SH-SY5Y (cell line): ENCODE results near the gene MZT2B.
"Not testable (repeated sequence)": the region's sequence is repeated elsewhere in the genome, so short reads cannot be mapped to it uniquely, and the experiment has no call there.

Experiments
- GATA2 ChIP-seq: IDR thresholded peaks from 2 replicates; pipeline ENCODE4 v1.6.1; 2011; ENCODE audit warnings: mild to moderate bottlenecking, low read depth, low read length
- GATA3 ChIP-seq: IDR thresholded peaks from 2 replicates; pipeline ENCODE4 v1.6.1; 2011; ENCODE audit warnings: low read depth, mild to moderate bottlenecking, low read length, moderate library complexity

Gene MZT2B, protein sequence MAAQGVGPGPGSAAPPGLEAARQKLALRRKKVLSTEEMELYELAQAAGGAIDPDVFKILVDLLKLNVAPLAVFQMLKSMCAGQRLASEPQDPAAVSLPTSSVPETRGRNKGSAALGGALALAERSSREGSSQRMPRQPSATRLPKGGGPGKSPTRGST

GRCh38 chr2:130181880-130182682, at the start of gene MZT2B:
Gene MZT2B (plus strand): TSS chr2:130182262. CDS start chr2:130182283, 21 bp downstream.
- TF ChIP-seq GATA2, GATA3: not testable (repeated sequence)

DNA sequence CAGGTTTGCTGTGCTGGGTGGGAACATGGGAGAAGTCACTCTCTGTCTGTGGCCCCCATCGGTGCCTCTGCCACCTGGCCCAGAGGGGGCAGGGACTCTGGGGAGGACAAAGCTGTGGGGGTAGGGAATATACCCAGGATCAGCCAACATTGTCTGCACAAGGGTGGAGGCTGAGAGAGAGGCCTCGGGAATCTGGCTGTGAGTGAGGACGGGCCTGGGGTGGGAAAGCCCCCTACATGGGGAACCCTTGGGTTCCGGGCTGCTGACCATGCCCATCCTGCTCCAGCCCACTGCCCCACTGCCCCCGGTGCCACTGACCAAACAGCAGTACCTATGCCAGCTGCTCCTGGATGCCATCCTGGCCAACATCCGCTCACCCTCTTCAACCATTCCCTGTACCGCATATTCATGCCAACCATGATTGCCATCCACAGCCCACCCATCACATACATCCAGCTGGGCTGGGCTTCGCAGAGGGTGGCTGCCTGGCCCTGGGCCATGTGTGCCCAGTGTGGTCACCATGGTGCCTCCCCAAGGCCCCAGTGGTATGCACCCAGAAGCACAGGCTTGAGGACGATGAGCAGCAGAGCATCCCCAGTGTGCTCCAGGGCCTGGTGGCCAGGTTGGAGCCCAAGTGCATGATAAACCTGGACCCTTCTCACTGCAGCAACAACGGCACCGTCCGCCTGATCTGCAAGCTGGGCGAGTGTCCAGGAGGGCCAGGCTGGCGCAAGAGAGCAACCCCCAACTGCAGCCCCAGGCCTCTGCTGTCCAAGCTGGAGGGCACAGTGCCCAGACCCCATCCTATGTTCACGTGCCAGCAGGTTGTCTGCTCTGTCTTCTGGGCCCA, 46.1 kb upstream of the MZT2B start:
- TF ChIP-seq GATA3 (no peak), GATA2 (no peak)

GRCh38 chr2:130139331-130140280, 42.5 kb upstream of the MZT2B start:
- peak; percentile 67 for TF ChIP-seq GATA2

GRCh38 chr2:130145006-130145414, 37.1 kb upstream of the MZT2B start, which contains the start of gene CCDC74B:
Gene CCDC74B (minus strand): TSS chr2:130145112. CDS start chr2:130144996, 116 bp downstream.
- TF ChIP-seq GATA2, GATA3: not testable (repeated sequence)

- no peak for TF ChIP-seq GATA2
- TF ChIP-seq GATA3: no peak
Observed at GRCh38 chr2:130150181-130151144, 31.6 kb upstream of the MZT2B start.

GRCh38 chr2:130152816-130153595, 29.1 kb upstream of the MZT2B start:
- TF ChIP-seq GATA3 (no peak), GATA2 (no peak)

DNA sequence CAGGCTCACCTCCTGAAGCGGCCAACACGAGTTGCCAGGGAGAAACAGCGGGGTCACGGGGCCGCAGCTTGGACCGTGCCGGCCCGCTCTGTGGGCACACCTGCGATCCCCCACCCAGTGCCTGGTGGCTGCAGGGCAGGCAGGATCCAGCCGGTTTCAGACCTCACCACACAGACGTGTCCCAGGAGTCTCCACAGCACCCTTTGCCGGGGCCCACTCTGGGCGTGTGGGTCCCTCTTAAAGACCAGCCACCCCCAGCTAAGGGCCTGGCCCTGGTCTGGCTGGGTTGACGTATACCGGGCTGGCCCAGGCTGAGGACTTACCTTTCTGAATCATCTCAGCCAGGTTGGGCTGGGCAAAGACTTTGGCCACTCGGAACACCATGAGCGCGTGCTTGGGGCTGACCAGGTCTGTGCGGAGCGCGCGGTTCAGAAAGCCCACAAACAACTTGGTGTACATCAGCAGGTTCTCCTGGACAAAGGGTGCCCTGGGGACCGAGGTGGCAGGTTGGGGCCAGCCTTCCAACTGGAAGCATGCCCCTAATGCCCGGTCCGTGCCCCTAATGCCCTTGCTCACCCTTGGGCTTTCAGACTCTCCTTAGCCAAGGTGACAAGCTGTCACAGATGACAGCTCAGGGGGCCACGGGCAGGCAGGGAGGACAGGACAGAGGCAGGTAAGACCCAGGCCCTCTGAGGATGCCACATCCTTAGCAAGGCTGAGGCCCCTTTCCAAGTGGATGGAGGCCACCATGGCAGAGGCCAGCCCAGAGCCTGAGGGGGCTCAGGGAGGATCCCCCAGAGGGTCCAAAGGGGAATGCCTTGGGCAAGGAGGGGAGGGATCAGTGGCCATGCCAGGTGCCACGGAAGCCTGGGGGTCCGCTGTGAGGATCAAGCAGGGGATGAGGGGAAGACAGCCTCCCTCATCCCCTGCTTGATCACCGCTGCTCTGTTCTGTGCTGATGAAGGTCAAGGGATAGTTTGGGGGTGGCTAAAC, 27.0 kb upstream of the MZT2B start:
- no peak for TF ChIP-seq GATA3
- TF ChIP-seq GATA2: no peak

DNA sequence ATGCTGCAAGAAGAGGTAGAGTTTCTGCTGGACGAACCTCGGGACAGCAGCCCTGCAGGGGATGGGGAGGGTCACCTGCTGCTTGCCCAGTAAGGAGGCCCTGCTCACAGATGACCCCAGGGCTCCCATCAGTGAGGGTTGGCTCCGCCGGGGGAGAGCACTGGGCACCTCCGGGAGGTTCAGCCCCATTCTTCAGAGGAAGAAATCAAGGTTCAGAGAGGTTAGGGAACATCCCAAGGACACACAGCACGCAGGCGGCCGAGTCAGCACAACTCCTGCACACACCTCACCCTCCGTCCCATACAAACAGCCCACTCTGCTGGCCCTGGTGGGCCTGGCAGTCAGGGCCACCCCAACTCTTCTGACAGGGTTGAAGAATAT, 25.4 kb upstream of the MZT2B start:
- TF ChIP-seq GATA2 (no peak), GATA3 (no peak)

- TF ChIP-seq GATA2 (no peak), GATA3 (no peak)
Observed at GRCh38 chr2:130158631-130159030, 23.4 kb upstream of the MZT2B start.

DNA sequence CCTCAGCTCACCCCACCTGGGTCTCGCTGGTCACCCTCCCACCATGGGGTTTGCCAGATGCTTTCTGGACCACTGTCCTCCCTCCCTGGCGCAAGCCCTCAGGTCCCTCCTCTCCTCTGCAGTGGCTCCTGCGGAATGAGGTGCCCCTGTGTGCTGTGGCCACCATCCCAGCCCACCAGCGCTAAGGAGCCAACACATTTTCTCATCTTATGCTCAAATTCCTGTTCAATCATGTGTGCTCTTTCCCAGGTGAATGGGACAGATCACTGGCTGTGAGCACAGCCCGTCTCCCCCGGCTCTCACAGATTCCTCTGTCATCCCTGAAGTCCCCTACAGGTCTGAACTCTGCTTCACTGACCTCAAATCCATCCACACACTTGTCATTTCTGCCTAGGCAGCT, 21.9 kb upstream of the MZT2B start:
- TF ChIP-seq GATA2 (no peak), GATA3 (no peak)

DNA sequence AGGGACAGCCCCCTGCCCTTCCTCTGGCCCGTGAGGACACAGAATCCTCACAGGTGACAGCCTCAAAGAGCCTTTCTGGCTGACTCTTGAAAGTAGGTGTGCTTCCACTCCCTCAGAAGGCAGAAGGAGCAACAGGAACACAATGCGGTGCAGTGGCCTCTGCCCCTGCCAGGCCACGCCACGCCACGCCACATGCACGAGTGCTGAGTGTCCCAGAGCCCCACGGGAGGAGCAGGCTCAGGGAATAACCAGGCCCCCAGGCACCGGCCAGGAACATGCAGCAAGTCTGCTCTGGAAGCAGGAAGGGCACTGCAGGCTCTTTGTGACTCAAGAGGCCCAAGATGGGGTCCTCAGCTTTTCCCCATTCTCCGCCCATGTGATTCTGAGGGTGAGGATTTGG, 19.1 kb upstream of the MZT2B start:
- TF ChIP-seq GATA3 (no peak), GATA2 (no peak)
